PFSK-1 (cell line): Measurements from ENCODE around the gene ZNF410.

ENCODE experiments used
- POLR2AphosphoS5 ChIP-seq: IDR thresholded peaks from 2 replicates; pipeline ENCODE4 v1.6.1; 2012; ENCODE audit warnings: low read depth, mild to moderate bottlenecking, control low read depth, low read length, moderate library complexity
- REST ChIP-seq, 2 experiments: IDR thresholded peaks; 2 replicates each; pipeline versions ENCODE4 v1.6.1 to v1.8.0; 2011 to 2012; ENCODE audit warnings: low read depth in 2 of 2, low read length in 2 of 2, control low read depth in 1 of 2, inconsistent platforms in 1 of 2, mild to moderate bottlenecking in 1 of 2, moderate library complexity in 1 of 2; ENCODE audit not compliant: insufficient read depth in 1 of 2
- SIN3A ChIP-seq: IDR thresholded peaks from 2 replicates; pipeline ENCODE4 v1.6.1; 2012; ENCODE audit warnings: mild to moderate bottlenecking, low read length, moderate library complexity, borderline replicate concordance; ENCODE audit not compliant: insufficient read depth

GRCh38 chr14:73916324-73916723, 29.7 kb downstream of the ZNF410 start:
- TF ChIP-seq POLR2AphosphoS5 (no peak), REST (IDR thresholded peaks at IDR 0.05; ENCODE audit: insufficient read depth in 1 of 2, low read depth in 2 of 2, low read length in 2 of 2) (no peak), SIN3A (no peak)
